ENCODE results near the gene UCP2.

The UCP2 gene

GRCh38 chr11:73969991-73970800 lies 12.4 kb downstream of the UCP2 start:
- DNase-seq (ENCODE audit: low read depth in 2 of 2): no peak

- DNase-seq (ENCODE audit: low read depth in 2 of 2): no peak
These were observed 13.6 kb downstream of the UCP2 start for GRCh38 chr11:73969091-73969490.

DNA sequence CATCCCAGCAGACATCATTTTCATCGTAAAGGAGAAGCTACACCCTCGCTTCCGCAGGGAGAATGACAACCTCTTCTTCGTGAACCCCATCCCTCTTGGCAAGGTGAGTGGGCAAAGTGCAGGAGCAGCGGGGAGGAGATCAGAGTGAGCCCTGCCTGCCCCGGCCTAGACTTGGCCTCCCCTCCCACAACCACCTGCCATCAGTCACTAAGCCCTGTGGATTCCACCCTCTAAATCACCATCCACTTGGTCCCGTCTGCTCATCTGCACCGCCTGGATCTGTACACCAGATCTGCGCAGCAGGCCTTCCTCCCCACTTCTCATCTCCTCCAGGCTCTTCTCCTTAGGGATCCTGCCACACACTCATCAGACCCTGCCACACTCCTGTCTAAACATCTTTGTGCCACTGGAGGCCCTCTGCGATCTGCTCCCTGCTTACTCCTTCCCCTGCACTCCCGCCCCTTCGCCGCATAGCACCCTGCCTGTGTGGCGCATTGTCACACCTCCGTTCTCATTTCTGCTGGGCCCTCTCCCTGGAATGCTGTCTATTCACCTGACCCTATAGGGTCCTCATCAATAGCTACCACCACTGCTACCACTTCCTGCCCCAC lies 14.2 kb downstream of the UCP2 start:
- no peak for DNase-seq (ENCODE audit: low read depth in 2 of 2)

GRCh38 chr11:73965764-73966121 lies 16.9 kb downstream of the UCP2 start:
- DNase-seq (ENCODE audit: low read depth in 2 of 2): no peak

- no peak for DNase-seq (ENCODE audit: low read depth in 2 of 2)
These were observed 17.4 kb downstream of the UCP2 start for GRCh38 chr11:73965076-73965763.

GRCh38 chr11:73963861-73964260 lies 18.8 kb downstream of the UCP2 start:
- DNase-seq (ENCODE audit: low read depth in 2 of 2): no peak

- no peak for DNase-seq (ENCODE audit: low read depth in 2 of 2)
These were observed 20.4 kb downstream of the UCP2 start for GRCh38 chr11:73962101-73962705.

DNA sequence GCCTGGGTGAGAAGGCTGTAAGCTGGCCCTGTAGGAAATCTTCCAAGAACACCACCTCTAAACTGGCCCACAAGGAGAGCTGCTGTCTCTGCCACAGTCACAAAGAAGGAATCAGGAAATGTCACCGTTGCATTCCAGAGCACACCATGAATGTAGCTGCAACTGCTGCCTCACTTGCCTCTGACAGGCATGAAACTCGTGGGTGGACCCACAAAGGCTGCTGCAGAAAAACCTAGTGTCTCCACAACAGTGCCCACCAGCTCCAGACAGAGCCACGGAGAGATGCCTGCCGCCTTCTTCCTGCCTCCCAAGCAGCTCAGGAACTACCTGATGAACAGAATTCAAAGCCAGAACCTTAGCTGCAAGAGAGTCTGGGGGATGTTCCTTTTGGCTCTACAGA lies 21.3 kb downstream of the UCP2 start:
- no peak for DNase-seq (ENCODE audit: low read depth in 2 of 2)

GRCh38 chr11:73958521-73959141 lies 24.0 kb downstream of the UCP2 start:
- no peak for DNase-seq (ENCODE audit: low read depth in 2 of 2)

DNA sequence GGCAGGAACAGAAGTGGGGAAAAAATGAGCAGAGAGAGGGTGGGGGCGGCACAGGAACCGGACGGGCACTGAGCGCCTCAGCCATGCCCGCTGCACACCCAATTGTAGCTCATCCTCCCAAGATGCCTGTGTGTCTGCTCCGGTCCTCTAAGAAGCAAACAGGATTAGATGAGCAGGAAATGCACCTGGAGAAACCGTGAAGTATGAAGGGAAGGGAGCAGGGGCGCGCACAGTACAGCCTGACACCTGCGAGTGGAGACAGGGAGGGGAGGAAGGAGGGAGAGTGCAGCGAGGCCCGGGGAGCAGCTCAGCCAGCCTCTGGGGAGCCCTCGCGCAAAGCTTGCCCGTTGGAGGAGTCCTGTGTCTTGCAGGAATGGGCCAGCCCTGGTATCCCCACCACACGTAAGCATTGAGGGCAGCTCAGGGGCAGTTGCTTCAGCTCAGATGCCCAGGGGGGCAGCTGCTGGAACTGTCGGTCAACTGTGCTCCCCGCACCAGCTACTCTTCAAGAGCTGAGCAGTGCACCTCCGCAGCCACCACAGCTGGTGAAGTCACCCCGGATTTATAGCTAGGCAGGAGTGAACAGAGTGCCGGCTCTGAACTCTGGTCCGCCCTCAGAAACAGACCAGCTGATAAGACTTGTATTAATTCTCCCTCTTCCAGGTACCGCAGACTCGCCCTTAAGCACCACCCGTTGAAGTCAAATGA lies 24.8 kb downstream of the UCP2 start:
- no peak for DNase-seq (ENCODE audit: low read depth in 2 of 2)

GRCh38 chr11:73956876-73957653 lies 25.6 kb downstream of the UCP2 start:
- DNase-seq (ENCODE audit: low read depth in 2 of 2): no peak

GRCh38 chr11:73951797-73952196 lies 30.8 kb downstream of the UCP2 start:
- no peak for DNase-seq (ENCODE audit: low read depth in 2 of 2)

GRCh38 chr11:73950869-73951710 lies 31.6 kb downstream of the UCP2 start, which contains the start of gene DNAJB13:
TSS of gene DNAJB13 (plus strand) at chr11:73951026. CDS start at chr11:73951070, 44 bp downstream.
- no peak for DNase-seq (ENCODE audit: low read depth in 2 of 2)

DNA sequence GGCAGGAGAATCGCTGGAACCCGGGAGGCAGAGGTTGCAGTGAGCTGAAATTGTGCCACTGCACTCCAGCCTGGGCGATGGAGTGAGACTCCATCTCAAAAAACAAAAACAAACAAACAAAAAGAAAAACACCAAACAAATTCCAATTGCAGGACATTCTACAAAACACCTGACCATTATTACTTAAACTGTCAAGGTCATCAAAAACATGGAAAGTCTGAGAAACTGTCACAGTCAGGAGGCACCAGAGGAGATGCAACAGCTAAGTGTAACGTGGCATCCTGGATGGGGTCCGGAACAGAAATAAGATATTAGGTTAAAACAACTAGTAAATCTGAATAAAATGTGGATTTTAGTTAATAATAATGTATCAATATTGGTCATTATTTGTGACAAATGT lies 32.7 kb downstream of the UCP2 start:
- DNase-seq (ENCODE audit: low read depth in 2 of 2): no peak

DNA sequence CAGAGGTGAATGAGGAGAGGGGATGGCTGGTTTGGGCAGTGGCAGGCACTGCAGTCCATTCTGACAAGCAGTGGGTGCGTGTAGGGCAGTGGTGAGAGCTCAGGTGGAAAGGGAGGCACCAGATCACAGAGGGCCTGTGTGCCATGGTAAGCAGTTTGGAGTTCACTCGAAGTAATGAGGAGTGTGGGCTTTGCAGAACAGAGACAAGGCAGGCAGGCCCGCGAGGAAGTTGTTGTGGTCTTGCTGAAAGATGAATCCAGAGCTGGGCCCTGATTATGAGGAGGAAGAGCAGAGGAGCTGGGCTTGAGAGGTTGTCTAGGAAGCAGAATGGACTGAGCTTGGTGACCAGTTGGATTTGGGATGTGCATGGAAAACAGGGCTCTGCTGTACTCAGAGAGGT lies 33.4 kb downstream of the UCP2 start:
- DNase-seq (ENCODE audit: low read depth in 2 of 2): no peak

- DNase-seq (ENCODE audit: low read depth in 2 of 2): no peak
These were observed 35.7 kb downstream of the UCP2 start for GRCh38 chr11:73946798-73947458.

- no peak for DNase-seq (ENCODE audit: low read depth in 2 of 2)
These were observed 37.2 kb downstream of the UCP2 start for GRCh38 chr11:73945396-73945795.

DNA sequence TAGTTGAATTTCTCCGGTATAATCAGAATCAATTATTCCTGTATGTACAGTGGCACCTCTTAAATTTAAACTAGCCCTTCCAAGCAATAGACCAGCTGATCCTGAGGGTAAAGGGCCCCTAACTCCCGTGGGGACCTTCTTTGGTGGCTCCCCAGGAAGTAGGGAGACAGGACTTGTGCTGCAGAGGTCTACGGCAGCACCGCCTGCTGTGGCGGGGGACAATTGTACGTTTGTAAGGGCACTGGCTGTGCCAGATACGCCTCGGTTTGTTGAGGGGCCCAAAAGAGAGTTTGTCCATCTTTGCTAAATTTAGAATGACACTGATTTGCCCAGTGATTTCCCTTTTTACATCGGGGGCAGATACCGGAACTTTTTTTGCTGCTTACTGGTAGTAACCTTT lies 37.7 kb downstream of the UCP2 start:
- DNase-seq (ENCODE audit: low read depth in 2 of 2): no peak

DNA sequence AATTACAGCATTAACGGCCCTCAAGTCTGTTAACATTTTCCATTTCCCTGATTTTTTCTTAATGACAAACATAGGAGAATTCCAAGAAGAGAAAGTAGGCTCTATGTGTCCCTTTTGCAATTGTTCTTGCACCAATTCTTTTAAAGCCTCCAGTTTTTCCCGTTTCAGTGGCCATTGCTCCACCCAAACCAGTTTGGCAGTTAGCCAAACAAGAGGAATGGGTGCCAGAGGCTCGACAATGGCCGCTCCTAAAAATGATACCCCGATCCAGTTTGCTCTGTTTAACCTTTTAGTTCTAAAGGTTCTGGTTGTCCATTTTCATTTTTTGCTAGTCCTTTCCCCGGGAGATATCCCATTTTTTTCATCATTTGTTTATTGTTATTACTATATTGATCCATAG lies 38.6 kb downstream of the UCP2 start:
- DNase-seq (ENCODE audit: low read depth in 2 of 2): no peak
